Measurements from ENCODE around the gene SLC6A20. TPM values are rescaled to one million over a fixed set of nuclear protein-coding genes. Genes with fewer than 3 reads are reported as not detected.

The SLC6A20 gene
- total RNA-seq, 1 donor from 2014 or later = not detected

DNA sequence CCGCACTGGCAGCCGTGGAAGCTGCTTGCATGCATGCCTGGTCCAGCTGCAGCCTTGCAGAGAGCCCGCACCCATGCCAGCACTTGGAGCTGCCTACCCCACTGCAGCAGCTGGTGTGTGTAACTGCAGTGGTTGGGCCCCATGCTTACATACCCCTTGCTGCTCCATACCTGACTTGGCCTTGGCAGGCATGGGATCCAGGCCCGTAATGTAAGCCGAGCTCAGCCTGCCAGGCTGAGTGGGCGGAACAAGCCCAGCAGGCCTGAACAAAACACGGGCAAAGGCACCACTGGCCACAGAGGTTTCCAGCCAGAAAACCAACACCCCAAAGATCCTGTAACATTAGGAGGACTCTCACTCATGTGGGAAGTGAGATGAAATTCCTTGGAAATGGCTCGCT is 48.3 kb downstream of the SLC6A20 start:
- H3K36me3 Mint-ChIP-seq = peaks cover 11% of the 10 kb centered on the region
- H3K27me3 Mint-ChIP-seq (ENCODE audit: low read depth) = no peaks in the 10 kb centered on the region
- H3K4me1 Mint-ChIP-seq = no peaks in the 10 kb centered on the region
- no peak overlapping the region for H3K4me3 Mint-ChIP-seq
- H3K27ac Mint-ChIP-seq = no peak overlapping the region
- no peaks in the 10 kb centered on the region for H3K9me3 Mint-ChIP-seq
- TF ChIP-seq, protein P1, sequence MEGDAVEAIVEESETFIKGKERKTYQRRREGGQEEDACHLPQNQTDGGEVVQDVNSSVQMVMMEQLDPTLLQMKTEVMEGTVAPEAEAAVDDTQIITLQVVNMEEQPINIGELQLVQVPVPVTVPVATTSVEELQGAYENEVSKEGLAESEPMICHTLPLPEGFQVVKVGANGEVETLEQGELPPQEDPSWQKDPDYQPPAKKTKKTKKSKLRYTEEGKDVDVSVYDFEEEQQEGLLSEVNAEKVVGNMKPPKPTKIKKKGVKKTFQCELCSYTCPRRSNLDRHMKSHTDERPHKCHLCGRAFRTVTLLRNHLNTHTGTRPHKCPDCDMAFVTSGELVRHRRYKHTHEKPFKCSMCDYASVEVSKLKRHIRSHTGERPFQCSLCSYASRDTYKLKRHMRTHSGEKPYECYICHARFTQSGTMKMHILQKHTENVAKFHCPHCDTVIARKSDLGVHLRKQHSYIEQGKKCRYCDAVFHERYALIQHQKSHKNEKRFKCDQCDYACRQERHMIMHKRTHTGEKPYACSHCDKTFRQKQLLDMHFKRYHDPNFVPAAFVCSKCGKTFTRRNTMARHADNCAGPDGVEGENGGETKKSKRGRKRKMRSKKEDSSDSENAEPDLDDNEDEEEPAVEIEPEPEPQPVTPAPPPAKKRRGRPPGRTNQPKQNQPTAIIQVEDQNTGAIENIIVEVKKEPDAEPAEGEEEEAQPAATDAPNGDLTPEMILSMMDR (IDR thresholded peaks at IDR 0.05; ENCODE audit: unreplicated experiment) = no peak
- DNase-seq (ENCODE audit: low spot score in 2 of 2, unreplicated experiment in 2 of 2) = no peak

DNA sequence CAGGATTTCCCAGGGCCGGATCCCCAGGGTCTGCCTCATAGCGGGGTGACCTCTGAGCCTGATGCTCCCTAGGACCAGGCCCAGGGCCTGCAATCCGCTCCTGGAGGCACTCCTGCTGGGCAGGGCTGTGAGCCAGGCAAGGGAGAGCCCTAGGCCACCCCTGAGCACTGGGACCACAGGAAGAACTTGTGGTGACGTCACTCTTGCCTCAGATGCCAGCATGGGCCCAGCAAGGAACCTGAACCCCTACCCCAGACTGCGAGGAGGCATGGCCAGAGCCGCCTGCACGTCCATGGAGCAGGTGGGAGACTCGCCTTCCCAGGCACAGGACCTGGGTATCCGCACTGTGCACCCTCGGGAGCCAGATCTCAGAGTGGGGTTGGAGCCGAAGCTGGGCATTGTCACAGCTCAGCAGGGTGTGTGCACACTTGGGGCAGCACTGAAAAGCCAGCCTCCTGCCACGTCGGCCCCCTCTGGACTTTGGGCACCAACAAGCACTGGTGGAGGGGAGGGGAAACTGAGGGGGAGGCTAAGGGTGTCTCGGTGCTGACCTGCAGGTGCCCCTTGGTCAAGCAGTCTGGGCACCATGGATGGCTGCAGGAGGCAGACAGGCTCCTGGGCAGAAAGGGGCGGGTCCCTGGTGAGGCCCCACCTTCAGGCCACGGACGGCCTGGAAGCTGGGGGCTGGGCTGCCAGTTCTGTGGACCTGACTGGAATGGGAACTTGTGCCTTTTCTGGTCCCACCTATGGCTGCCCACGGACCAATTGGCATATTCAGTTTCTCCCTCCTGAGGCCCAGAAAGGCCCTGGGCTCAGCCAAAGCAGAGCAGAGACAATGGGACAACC is 49.3 kb downstream of the SLC6A20 start:
- Mint-ChIP-seq H3K9me3 (no peaks in the 10 kb centered on the region), H3K27ac (no peak overlapping the region), H3K27me3 (ENCODE audit: low read depth) (no peaks in the 10 kb centered on the region), H3K36me3 (peaks cover 16% of the 10 kb centered on the region), H3K4me3 (no peak overlapping the region), H3K4me1 (no peaks in the 10 kb centered on the region)
- TF ChIP-seq, protein P1 (IDR thresholded peaks at IDR 0.05; ENCODE audit: unreplicated experiment) = no peak
- DNase-seq (ENCODE audit: low spot score in 2 of 2, unreplicated experiment in 2 of 2) = no peak

DNA sequence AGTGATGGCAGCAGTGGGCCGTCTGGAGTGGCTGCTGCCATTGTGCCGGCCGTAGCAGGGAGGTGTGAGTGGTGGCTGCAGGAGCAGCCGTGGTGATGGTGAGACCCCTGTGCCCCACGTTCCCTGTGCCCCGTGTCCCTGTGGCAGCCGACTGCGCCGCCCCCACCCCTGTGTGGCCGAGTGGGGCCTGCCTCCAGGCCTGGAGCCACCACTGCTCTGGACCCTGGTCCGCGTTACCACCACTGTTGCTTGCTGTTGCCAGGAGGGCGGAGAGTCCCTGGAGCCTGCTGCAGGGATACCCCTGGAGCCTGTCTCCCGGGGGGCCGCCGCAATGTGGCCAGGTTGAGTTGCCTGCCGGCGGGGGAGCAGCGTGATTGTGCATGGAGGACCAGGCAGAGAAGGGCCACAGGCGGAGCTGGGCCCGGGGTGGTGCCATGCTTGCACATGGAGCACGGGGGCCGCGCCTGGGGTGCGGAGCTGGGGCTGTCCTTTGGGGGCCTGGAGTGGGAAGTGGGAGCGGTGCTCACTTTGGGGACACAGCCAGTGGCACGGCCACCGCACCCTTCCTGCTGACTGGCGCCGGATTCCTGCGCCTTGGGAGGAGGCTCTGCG is 50.1 kb downstream of the SLC6A20 start:
- TF ChIP-seq, protein P1 (IDR thresholded peaks at IDR 0.05; ENCODE audit: unreplicated experiment) = no peak
- Mint-ChIP-seq H3K4me3 (no peak overlapping the region), H3K4me1 (no peaks in the 10 kb centered on the region), H3K9me3 (no peaks in the 10 kb centered on the region), H3K27ac (no peak overlapping the region), H3K36me3 (peaks cover 18% of the 10 kb centered on the region), H3K27me3 (ENCODE audit: low read depth) (no peaks in the 10 kb centered on the region)
- DNase-seq (ENCODE audit: low spot score in 2 of 2, unreplicated experiment in 2 of 2) = no peak

DNA sequence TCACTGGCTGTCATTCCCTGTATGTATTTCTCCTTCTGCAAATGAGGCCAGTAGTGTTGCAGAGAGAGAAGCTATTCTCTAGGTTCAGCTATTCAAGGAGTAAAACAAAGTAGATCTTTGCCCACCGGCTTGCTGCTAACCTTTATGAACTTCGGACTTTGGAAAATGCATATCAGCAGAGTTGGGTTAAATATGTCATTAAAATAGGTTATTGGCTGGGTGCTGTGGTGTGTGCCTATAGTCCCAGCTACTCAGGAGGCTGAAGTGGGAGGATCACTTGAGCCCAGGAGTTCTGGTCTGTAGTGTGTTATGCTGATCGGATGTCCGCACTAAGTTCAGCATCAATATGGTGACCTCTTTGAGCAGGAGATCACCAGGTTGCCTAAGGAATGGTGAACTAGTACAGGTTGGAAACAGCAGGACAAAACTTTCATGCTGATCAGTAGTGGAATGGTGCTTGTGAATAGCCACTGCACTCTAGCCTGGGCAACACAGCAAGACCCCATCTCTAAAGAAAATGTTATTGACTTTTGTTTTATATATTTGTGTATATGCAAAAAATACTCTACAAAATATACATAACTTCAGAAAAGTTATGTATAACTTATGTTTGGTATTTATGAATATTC is 53.8 kb downstream of the SLC6A20 start:
- H3K4me1 Mint-ChIP-seq = no peaks in the 10 kb centered on the region

DNA sequence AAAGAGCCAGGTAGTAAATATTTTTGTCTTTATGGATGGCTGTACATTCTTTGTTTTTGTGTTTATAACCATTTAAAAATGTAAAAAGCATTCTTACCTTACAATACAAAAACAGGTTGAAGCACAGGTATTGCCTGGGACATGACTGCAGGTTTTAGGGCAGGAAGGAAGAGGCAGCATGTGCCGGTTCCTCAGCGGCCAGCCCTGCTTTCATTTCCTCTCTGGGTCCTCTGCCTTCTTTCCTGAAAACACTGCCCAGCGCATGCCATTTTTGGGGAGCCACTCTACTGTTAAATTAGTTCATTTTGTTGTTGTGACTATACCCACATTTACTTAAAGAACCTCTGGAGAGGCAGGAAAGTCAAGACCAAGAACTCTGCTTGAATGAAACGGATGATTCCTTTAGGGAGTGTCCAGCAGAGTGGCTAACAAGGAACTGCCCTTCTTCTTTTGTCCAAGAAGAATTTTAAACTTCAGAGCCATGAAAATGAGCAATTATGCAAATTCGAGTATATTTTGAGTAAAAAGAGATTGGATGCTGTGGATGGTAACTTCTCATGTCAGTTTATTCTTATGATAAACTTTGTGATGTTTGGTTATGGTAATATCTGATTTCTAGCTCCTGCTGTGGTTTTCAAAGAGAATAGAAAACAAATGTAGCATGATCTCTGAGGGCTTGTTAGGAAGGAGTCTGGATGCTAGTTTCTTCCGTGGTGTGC is 54.4 kb downstream of the SLC6A20 start:
- H3K36me3 Mint-ChIP-seq = peaks cover 34% of the 10 kb centered on the region
- TF ChIP-seq, protein P1 (IDR thresholded peaks at IDR 0.05; ENCODE audit: unreplicated experiment) = no peak
- H3K4me3 Mint-ChIP-seq = no peak overlapping the region
- no peaks in the 10 kb centered on the region for H3K27me3 Mint-ChIP-seq (ENCODE audit: low read depth)
- no peaks in the 10 kb centered on the region for H3K4me1 Mint-ChIP-seq
- H3K9me3 Mint-ChIP-seq = no peaks in the 10 kb centered on the region
- no peak for DNase-seq (ENCODE audit: low spot score in 2 of 2, unreplicated experiment in 2 of 2)
- no peak overlapping the region for H3K27ac Mint-ChIP-seq

More for the DNA sequence above, 53.8 kb downstream of the SLC6A20 start:
- Mint-ChIP-seq H3K9me3 (no peaks in the 10 kb centered on the region), H3K4me3 (no peak overlapping the region), H3K36me3 (peaks cover 32% of the 10 kb centered on the region), H3K27me3 (ENCODE audit: low read depth) (no peaks in the 10 kb centered on the region), H3K27ac (no peak overlapping the region)
- no peak for DNase-seq (ENCODE audit: low spot score in 2 of 2, unreplicated experiment in 2 of 2)
- TF ChIP-seq, protein P1 (IDR thresholded peaks at IDR 0.05; ENCODE audit: unreplicated experiment) = no peak
